DND-41 (cell line): ENCODE data around the gene CILP.

Experiments
- EZH2 ChIP-seq: IDR thresholded peaks from 3 replicates; pipeline ENCODE4 v1.6.1; 2012; ENCODE audit warnings: borderline replicate concordance, low read depth, mild to moderate bottlenecking, moderate library complexity, low read length, inconsistent platforms; ENCODE audit not compliant: severe bottlenecking
- TF ChIP-seq, protein P1 (sequence below): IDR thresholded peaks from 2 replicates; pipeline ENCODE4 v1.5.1; 2012; ENCODE audit warnings: borderline replicate concordance, low read length, moderate library complexity, mild to moderate bottlenecking; ENCODE audit not compliant: poor library complexity, severe bottlenecking; ENCODE audit errors: extremely low read depth

DNA sequence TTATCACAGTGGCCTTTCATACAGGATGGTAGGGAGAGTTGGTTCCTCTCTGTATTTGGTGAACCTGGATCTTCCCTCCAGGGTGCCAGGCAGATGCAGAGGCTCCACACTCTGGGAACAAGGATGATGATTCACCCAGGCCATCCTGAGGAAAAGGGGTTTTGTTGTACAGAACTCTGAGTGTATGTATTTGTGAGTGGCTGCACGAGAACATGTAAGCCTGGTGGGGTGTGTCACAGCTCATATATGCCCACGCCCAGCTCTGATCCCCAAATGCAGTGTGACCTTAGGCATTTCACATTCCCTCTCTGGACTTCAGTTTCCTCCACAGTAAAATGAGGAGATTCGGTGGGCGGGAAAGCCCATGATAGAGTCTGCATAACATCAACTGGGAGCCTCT, 11.6 kb upstream of the CILP start:
- TF ChIP-seq, protein P1, sequence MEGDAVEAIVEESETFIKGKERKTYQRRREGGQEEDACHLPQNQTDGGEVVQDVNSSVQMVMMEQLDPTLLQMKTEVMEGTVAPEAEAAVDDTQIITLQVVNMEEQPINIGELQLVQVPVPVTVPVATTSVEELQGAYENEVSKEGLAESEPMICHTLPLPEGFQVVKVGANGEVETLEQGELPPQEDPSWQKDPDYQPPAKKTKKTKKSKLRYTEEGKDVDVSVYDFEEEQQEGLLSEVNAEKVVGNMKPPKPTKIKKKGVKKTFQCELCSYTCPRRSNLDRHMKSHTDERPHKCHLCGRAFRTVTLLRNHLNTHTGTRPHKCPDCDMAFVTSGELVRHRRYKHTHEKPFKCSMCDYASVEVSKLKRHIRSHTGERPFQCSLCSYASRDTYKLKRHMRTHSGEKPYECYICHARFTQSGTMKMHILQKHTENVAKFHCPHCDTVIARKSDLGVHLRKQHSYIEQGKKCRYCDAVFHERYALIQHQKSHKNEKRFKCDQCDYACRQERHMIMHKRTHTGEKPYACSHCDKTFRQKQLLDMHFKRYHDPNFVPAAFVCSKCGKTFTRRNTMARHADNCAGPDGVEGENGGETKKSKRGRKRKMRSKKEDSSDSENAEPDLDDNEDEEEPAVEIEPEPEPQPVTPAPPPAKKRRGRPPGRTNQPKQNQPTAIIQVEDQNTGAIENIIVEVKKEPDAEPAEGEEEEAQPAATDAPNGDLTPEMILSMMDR = no peak
- no peak for TF ChIP-seq EZH2
